Natural killer cell treated with Interleukin-12 subunit alpha and Interleukin-12 subunit beta and Interleukin-15 and Interleukin-18, amount 100 ng/mL, for 72 hours (primary cell): Measurements from ENCODE around the gene RIN3. TPM values are rescaled to one million over a fixed set of nuclear protein-coding genes. Genes with fewer than 3 reads are reported as not detected.
"Not testable (repeated sequence)": the region's sequence is repeated elsewhere in the genome, so short reads cannot be mapped to it uniquely, and the experiment has no call there.

Source experiments
- ATAC-seq, 2 donors: fragments of 150-1000 bp; cut with Tn5 transposase in 1 of 2; sonication (Bioruptor Pico), chemical (Tn5 transposase) in 1 of 2; 2 replicates each; pipeline ENCODE4 v1.10.0; 2021
- DNase-seq: peaks from one replicate; pipeline ENCODE4 v3.0.0; 2022; ENCODE audit warnings: low spot score
- H3K27ac Mint-ChIP-seq, 2 donors: 1 replicate in 1 of 2; 2 replicates in 1 of 2; pipeline ENCODE4 v1.8.0; 2022; ENCODE audit warnings: mixed read lengths in 2 of 2, mild to moderate bottlenecking in 1 of 2, moderate library complexity in 1 of 2
- H3K27me3 Mint-ChIP-seq, 2 donors: 1 replicate in 1 of 2; 2 replicates in 1 of 2; pipeline ENCODE4 v1.8.0; 2022; ENCODE audit warnings: mixed read lengths in 2 of 2
- H3K36me3 Mint-ChIP-seq: one replicate; pipeline ENCODE4 v1.8.0; 2022; ENCODE audit warnings: mixed read lengths
- H3K4me1 Mint-ChIP-seq, 2 donors: 1 replicate in 1 of 2; 2 replicates in 1 of 2; pipeline ENCODE4 v1.8.0; 2022; ENCODE audit warnings: low read depth in 2 of 2, mixed read lengths in 2 of 2, mild to moderate bottlenecking in 1 of 2
- H3K4me3 Mint-ChIP-seq: one replicate; pipeline ENCODE4 v1.8.0; 2022; ENCODE audit warnings: mixed read lengths
- H3K9me3 Mint-ChIP-seq: 2 replicates; pipeline ENCODE4 v1.8.0; 2022; ENCODE audit warnings: mixed read lengths
- total RNA-seq, 2 donors: library from RNA; stranded (reverse); gene quantifications; one replicate each; pipeline ENCODE4 v1.2.3, GENCODE V29; 2022

Gene RIN3
- total RNA-seq, 2 donors from 2014 or later, result 151 to 202 TPM

DNA sequence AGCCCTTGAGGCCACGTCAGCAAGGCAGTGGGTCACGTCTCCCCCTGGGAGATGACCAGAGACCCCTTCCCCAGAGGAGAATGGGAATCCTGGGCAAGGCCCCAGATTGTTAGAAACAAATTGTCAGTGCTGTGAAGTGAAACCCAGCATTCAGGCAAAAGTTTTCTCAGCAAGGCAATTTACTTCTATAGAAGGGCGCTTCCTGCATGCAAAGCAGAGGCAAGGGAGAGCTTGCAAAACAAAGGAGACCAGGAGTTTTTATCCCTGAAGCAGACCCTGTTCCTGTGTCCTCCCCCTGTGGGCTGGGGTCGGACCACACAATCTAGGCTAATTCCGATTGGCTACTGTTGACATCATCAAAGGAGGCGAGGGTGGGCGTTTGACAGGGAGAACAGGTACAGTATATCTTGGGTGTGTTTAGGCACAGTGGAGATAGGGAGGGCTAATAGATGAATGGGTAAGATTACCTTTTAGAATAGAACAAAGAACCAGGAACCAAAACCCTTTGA, 114.2 kb downstream of the RIN3 start:
- Mint-ChIP-seq H3K4me1 (peaks cover 31 to 33% of the 10 kb centered on the region in 2 donors), H3K36me3 (peaks cover 53% of the 10 kb centered on the region), H3K4me3 (no peak overlapping the region), H3K27ac (peak overlapping the region; percentile 36 to 56), H3K9me3 (peaks cover 14% of the 10 kb centered on the region), H3K27me3 (no peaks in the 10 kb centered on the region)
- no peak for ATAC-seq
- DNase-seq, result no peak

DNA sequence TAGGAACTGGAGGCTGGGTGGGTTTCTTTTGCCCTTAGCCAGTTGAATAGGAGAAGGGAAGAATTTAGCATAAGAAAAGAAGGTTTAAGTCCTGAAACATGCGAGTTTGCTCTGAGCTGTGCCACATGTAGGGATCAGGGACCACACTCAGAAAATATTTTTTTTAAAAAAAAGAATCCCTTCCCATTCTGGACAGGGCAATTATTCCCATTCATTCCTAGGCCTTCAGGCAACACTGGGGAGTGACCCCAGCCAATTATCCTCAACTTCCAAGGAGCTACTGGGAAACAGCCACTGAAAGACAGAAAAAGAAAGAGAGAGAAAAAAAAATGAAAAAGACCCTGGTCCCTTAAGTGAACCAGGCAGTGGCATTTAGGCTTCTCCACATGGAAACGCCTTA, 115.1 kb downstream of the RIN3 start:
- Mint-ChIP-seq H3K27ac (no peak overlapping the region), H3K36me3 (peaks cover 49% of the 10 kb centered on the region), H3K27me3 (no peaks in the 10 kb centered on the region), H3K4me1 (peaks cover 40% of the 10 kb centered on the region in 2 donors), H3K4me3 (no peak overlapping the region), H3K9me3 (peaks cover 14% of the 10 kb centered on the region)
- ATAC-seq (no peak), DNase-seq (no peak)

DNA sequence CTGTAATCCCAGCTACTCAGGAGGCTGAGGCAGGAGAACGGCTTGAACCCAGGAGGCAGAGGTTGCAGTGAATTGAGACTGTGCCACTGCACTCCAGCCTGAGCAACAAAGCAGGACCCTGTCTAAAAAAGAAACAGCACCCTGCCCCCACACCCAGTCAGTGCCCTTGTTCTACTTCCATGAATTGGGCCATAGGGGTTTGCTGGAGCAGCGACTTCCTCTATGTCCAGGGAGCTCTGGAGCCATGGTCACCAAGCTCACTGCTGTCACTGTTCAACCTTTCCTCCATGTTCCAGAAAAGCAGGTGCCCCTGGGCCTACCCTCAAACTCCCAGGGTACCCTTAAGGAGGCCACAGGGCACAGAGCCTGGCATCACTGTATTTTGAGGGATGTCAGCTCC, 116.8 kb downstream of the RIN3 start:
- Mint-ChIP-seq H3K4me1 (peaks cover 30 to 35% of the 10 kb centered on the region in 2 donors), H3K36me3 (peaks cover 34% of the 10 kb centered on the region), H3K4me3 (no peak overlapping the region)

DNA sequence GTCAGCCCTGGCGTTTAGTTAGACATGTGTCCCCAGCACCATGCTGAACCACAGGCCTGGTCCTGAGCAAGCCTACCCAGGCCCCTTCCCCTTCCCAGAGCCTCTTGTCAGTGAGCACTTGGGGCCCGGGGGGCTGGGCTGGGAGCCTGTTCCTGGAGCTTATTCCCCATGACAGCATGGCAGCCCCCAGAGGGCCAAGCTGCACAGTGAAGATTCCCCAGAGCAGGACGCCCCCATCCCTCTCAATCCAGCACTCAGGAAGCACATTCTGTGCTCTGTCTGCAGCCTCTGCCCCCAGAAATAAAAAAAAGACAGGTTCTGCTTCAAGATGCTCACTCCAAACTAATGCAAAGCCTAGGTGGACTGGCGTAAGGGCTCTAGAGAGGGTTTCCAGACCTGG, 117.5 kb downstream of the RIN3 start:
- DNase-seq, result no peak

More for the DNA sequence above, 116.8 kb downstream of the RIN3 start:
- no peak for ATAC-seq
- peaks cover 9% of the 10 kb centered on the region for H3K9me3 Mint-ChIP-seq
- DNase-seq, result no peak
- H3K27me3 Mint-ChIP-seq, result no peaks in the 10 kb centered on the region
- H3K27ac Mint-ChIP-seq, result peak overlapping the region; percentile 21 to 76

DNA sequence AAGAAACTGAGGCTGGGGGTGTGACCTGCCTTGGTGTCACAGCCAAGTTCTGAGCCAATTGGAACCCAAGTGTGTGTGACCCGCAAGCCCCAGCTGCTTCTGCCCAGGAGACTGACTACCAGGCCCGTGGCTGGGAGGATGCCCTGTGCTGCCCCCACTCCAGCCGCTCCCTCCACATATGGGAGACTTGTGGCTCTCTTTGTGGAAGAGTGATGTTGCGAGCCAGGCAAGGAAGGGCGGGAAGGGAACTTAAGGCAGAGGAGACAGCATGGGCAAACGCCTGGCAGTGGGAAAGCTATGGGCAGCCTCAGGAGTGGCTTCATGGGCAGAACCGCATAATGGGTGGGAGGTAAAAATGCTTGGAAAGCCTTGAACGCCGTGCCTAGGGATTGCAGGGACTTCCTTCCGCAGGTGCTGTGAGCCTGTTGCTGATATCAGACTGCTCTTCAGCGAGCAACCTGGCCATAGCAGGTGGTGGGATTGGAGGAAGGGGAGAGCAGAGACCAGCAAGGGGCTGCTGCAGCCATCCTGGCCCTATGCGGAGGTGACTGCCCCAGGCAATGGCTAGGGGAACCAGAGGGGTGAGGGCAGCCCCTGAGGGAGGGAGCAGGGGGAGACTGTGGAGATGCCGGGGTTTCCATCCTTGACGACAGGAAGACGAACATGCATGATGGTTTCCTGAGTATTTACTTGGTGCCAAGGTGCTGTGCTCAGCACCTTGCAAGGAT, 119.1 kb downstream of the RIN3 start:
- Mint-ChIP-seq H3K4me1 (peaks cover 30% of the 10 kb centered on the region in 2 donors), H3K27ac (peak overlapping the region; percentile 72 to 91), H3K27me3 (no peaks in the 10 kb centered on the region), H3K9me3 (peaks cover 4% of the 10 kb centered on the region), H3K4me3 (peak overlapping the region; percentile 23), H3K36me3 (peaks cover 12% of the 10 kb centered on the region)
- ATAC-seq (peak; percentile 4 to 59), DNase-seq (no peak)

More for the DNA sequence above, 117.5 kb downstream of the RIN3 start:
- no peak for ATAC-seq
- peaks cover 9% of the 10 kb centered on the region for H3K9me3 Mint-ChIP-seq
- H3K27me3 Mint-ChIP-seq, result no peaks in the 10 kb centered on the region
- no peak overlapping the region for H3K4me3 Mint-ChIP-seq
- H3K4me1 Mint-ChIP-seq, result peaks cover 30 to 33% of the 10 kb centered on the region in 2 donors
- peak overlapping the region; percentile 21 to 61 for H3K27ac Mint-ChIP-seq
- H3K36me3 Mint-ChIP-seq, result peaks cover 29% of the 10 kb centered on the region

DNA sequence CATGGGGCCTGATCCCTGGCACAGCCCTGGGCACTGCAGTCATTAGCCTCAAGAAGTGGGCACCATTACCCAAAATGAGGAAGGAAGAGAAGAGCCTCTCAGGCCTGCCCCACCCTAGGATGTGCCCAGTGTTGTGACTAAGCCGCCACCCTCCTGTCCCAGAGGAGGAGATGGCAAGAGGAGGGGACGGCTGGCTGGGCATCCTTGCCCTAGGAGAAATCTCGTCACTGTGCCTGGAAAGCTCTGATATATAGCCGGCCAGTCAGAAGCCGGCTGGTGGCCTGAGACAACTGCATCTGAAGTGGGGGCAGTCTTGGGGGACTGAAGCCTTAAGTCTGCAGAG, 119.7 kb downstream of the RIN3 start:
- H3K4me1 Mint-ChIP-seq, result peaks cover 31% of the 10 kb centered on the region in 2 donors
- ATAC-seq, result peak; percentile 17 to 42
- no peaks in the 10 kb centered on the region for H3K9me3 Mint-ChIP-seq

DNA sequence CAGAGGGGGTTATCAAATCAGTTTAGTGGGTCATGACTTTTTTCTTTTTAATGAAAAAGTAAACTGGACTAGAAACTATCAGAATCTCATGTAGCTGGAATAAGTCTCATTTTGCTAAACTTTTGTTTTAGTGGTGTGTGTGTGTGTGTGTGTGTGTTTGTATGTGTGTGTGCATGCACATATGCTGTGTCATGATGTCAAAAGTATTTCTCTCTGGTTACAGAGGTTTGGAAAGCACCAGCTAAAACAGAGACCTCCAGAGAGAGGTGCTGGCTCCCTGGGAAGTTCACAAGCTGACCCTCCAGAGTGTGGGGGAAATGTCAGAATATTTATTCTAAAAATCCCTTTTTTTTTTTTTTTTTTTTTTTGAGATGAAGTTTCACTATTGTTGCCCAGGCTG, 120.1 kb downstream of the RIN3 start:
- DNase-seq, result no peak
- Mint-ChIP-seq H3K4me3 (peak overlapping the region; percentile 23), H3K27me3 (no peaks in the 10 kb centered on the region), H3K27ac (peak overlapping the region; percentile 72 to 91), H3K4me1 (peaks cover 30 to 34% of the 10 kb centered on the region in 2 donors), H3K9me3 (no peaks in the 10 kb centered on the region), H3K36me3 (peaks cover 6% of the 10 kb centered on the region)
- peak in 1 of 2 donors; percentile 65 for ATAC-seq

More for the DNA sequence above, 119.7 kb downstream of the RIN3 start:
- peak overlapping the region; percentile 72 to 91 for H3K27ac Mint-ChIP-seq
- H3K36me3 Mint-ChIP-seq, result peaks cover 7% of the 10 kb centered on the region
- no peak for DNase-seq
- peak overlapping the region; percentile 23 for H3K4me3 Mint-ChIP-seq
- H3K27me3 Mint-ChIP-seq, result no peaks in the 10 kb centered on the region

DNA sequence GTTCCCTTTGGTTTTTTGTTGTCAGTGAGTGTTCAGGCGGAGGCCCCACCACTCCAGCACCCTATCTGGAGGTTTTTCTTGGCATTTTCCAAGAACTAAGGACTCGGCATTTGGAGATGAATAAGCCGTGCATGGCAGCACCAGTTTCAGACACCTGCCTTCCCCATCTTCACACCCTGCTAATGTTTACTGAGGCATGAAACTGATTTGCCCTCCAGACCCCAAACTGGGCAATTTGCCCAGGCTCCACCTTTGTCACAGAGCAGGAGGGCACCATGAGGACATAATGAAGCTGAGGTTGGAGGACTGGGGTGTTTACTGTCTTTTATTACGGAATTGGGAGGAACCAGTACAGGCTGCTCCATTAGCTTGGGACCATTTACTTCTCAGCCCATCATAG, 121.5 kb downstream of the RIN3 start:
- DNase-seq (no peak), ATAC-seq (no peak)
- Mint-ChIP-seq H3K27ac (peak overlapping the region in 1 of 2 donors; percentile 45), H3K4me1 (peaks cover 24 to 30% of the 10 kb centered on the region in 2 donors), H3K27me3 (no peaks in the 10 kb centered on the region), H3K9me3 (no peaks in the 10 kb centered on the region), H3K36me3 (no peaks in the 10 kb centered on the region), H3K4me3 (no peak overlapping the region)

DNA sequence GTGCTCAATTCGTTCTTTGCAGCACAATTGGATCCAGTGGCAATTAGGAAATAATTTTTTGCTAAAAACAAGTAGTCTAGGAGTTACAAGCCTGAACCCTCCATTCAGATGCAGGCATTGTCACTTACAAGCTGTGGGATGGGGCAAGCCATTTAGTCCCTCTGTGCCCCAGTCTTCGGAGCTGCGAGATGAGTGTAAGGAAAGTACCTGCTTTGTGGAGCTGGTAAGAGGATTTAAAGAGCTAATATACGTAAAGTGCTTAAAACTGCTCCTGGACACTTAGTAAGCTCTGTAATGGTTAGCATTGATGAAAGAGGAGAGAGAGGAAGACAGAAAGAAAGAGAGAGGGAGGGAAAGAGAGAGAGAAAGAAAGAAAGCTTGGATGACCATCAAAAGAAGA, 122.3 kb downstream of the RIN3 start:
- Mint-ChIP-seq H3K9me3 (no peaks in the 10 kb centered on the region), H3K27me3 (no peaks in the 10 kb centered on the region), H3K4me1 (peaks cover 24 to 30% of the 10 kb centered on the region in 2 donors), H3K36me3 (no peaks in the 10 kb centered on the region), H3K27ac (peak overlapping the region; percentile 29 to 32), H3K4me3 (no peak overlapping the region)
- DNase-seq, result no peak
- ATAC-seq, result no peak

DNA sequence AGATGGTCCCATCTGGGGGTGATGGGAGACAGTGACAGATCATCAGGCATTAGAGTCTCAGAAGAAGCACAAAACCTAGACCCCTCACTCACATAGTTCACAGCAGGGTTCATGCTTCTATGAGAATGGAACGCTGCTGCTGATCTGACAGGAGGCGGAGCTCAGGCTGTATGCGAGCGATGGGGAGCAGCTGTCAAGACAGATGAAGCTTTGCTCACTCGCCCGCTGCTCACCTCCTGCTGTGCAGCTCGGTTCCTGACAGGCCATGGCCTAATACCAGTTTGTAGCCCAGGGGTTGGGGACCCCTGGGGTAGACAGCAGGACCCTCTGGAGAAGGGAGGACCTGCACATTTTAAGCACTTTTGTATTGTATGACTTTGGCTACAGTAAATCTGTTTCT, 123.6 kb downstream of the RIN3 start:
- no peak for DNase-seq
- no peak for ATAC-seq
- Mint-ChIP-seq H3K4me1 (peaks cover 24 to 30% of the 10 kb centered on the region in 2 donors), H3K27ac (peak overlapping the region in 1 of 2 donors; percentile 72), H3K36me3 (no peaks in the 10 kb centered on the region), H3K4me3 (no peak overlapping the region), H3K27me3 (no peaks in the 10 kb centered on the region), H3K9me3 (no peaks in the 10 kb centered on the region)

DNA sequence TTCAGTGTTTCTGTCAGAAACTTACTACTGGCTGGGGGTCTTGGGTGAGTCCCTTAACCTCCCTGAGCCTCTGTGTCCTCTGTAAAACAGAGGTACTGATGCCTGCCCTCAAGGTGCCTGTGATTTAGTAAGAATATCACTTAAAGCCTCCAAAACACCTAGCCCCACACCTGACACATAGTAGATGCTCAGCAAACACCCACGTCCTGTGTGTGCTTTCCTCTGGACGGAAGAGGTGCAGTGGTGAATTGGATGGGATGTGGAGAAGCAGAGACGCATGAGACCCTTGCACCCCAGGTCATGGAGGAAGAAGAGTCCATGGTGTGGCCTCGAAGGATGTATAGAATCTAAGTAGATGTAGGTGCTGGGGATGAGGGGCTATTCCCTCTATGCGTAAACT, 124.3 kb downstream of the RIN3 start:
- Mint-ChIP-seq H3K4me1 (peaks cover 18 to 29% of the 10 kb centered on the region in 2 donors), H3K27me3 (no peaks in the 10 kb centered on the region), H3K9me3 (no peaks in the 10 kb centered on the region), H3K27ac (peak overlapping the region; percentile 59 to 72), H3K36me3 (peaks cover 5% of the 10 kb centered on the region), H3K4me3 (peak overlapping the region; percentile 11)
- ATAC-seq, result peak in 1 of 2 donors; percentile 25
- no peak for DNase-seq

DNA sequence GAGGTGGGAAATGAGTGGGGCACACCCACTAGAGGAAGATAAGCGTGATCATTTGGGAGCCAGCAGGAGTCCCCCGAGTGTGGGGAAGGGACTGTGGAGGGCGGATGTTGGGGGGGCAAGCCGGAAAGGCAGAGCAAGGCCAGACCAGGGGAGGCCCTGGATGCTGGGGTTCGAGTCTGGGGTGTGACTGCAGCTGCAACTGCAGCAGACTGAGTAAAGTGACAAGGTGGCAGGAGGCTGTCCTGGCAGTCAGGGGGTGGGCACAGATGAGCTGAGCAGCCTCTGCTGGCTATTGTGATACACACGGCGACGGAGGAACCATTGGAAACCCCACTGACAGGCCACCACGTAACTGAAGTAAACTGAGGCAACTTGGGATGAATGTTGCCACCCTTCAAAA, 124.7 kb downstream of the RIN3 start:
- peak overlapping the region; percentile 59 to 72 for H3K27ac Mint-ChIP-seq
- no peaks in the 10 kb centered on the region for H3K27me3 Mint-ChIP-seq

DNA sequence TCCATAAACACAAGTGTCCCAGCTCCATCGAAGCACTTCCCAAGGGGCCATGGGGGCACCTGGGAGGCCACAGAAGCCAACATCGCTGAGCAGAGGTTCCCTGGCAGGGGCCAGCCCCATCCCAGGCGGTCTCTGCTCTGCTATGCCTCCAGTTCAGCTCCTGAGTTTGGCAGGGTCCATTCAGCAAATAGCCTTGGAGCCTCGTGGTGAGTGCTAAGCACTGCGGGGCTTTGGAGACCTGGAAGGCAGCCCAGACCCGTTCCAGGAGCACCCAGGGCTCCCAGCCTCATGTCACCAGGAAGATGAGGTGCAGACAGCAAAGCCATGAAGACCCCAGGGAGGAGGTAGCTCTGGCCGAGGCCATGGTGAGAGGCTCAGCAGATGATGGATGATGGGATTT, 125.3 kb downstream of the RIN3 start:
- Mint-ChIP-seq H3K4me3 (no peak overlapping the region), H3K36me3 (peaks cover 5% of the 10 kb centered on the region), H3K4me1 (peaks cover 12 to 20% of the 10 kb centered on the region in 2 donors), H3K27ac (peak overlapping the region; percentile 10 to 59), H3K27me3 (no peaks in the 10 kb centered on the region), H3K9me3 (no peaks in the 10 kb centered on the region)
- DNase-seq (no peak), ATAC-seq (no peak)

More for the DNA sequence above, 124.7 kb downstream of the RIN3 start:
- peak overlapping the region; percentile 11 for H3K4me3 Mint-ChIP-seq
- ATAC-seq (peak in 1 of 2 donors; percentile 3), DNase-seq (no peak)
- H3K36me3 Mint-ChIP-seq, result peaks cover 5% of the 10 kb centered on the region
- H3K4me1 Mint-ChIP-seq, result peaks cover 14 to 25% of the 10 kb centered on the region in 2 donors
- no peaks in the 10 kb centered on the region for H3K9me3 Mint-ChIP-seq

DNA sequence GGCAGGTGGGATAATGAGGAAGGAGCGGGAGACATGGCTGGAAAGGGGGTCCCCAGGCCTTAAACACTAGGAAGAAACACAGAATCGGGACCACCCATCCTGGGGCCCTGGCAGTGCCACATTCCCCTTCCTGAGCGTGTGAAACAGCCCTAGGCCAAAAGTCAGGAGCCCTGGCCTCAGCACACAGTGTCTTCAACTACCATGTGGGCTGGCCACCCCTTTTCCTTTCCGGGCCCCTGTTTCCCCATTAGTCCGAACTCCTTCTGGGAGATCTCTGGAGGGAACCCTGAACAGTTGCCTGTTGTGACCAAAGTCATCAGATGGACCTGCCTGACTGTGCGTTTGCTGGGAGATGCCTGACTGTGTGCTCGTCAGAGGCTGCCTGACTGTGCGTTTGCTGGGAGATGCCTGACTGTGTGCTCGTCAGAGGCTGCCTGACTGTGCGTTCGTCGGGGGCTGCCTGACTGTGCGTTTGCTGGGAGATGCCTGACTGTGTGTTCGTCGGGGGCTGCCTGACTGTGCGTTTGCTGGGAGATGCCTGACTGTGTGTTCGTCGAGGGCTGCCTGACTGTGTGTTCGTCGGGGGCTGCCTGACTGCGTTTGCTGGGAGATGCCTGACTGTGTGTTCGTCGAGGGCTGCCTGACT, 126.0 kb downstream of the RIN3 start:
- Mint-ChIP-seq H3K4me1 (peaks cover 12 to 20% of the 10 kb centered on the region in 2 donors), H3K27ac (peak overlapping the region; percentile 10 to 59)
- not testable (repeated sequence) for H3K9me3 Mint-ChIP-seq, ATAC-seq, H3K27me3 Mint-ChIP-seq, H3K36me3 Mint-ChIP-seq, H3K4me3 Mint-ChIP-seq, DNase-seq
